Measurements from ENCODE around the gene RNF169.

RNF169 gene

GRCh38 chr11:74770456-74770855 is 21.8 kb downstream of the RNF169 start:
- no peak for DNase-seq

- DNase-seq, result no peak
Measured at GRCh38 chr11:74771139-74771538, 22.5 kb downstream of the RNF169 start.

GRCh38 chr11:74773476-74773875 is 24.8 kb downstream of the RNF169 start:
- DNase-seq, result peak; percentile 49

GRCh38 chr11:74775762-74776161 is 27.1 kb downstream of the RNF169 start:
- DNase-seq, result peak; percentile 53

- DNase-seq, result no peak
Measured at GRCh38 chr11:74776546-74776945, 27.9 kb downstream of the RNF169 start.

GRCh38 chr11:74777038-74777437 is 28.4 kb downstream of the RNF169 start:
- DNase-seq, result no peak

- no peak for DNase-seq
Measured at GRCh38 chr11:74777877-74778276, 29.2 kb downstream of the RNF169 start.

GRCh38 chr11:74778581-74778980 is 29.9 kb downstream of the RNF169 start:
- no peak for DNase-seq

- no peak for DNase-seq
Measured at GRCh38 chr11:74780248-74781005, 31.8 kb downstream of the RNF169 start.

GRCh38 chr11:74783241-74783871 is 34.7 kb downstream of the RNF169 start:
- peak; percentile 67 for DNase-seq

GRCh38 chr11:74784234-74784633 is 35.6 kb downstream of the RNF169 start:
- DNase-seq, result no peak

GRCh38 chr11:74784726-74785125 is 36.1 kb downstream of the RNF169 start:
- no peak for DNase-seq

- DNase-seq, result no peak
Measured at GRCh38 chr11:74786574-74786973, 37.9 kb downstream of the RNF169 start.

- no peak for DNase-seq
Measured at GRCh38 chr11:74791333-74792100, 42.9 kb downstream of the RNF169 start.

- no peak for DNase-seq
Measured at GRCh38 chr11:74806267-74806666, 57.6 kb downstream of the RNF169 start.

GRCh38 chr11:74809801-74810200 is 61.2 kb downstream of the RNF169 start:
- DNase-seq, result no peak

- DNase-seq, result no peak
Measured at GRCh38 chr11:74815966-74816365, 67.3 kb downstream of the RNF169 start.

- no peak for DNase-seq
Measured at GRCh38 chr11:74816664-74817063, 68.0 kb downstream of the RNF169 start.

GRCh38 chr11:74818283-74818946 is 69.8 kb downstream of the RNF169 start:
- no peak for DNase-seq

GRCh38 chr11:74819400-74819799 is 70.8 kb downstream of the RNF169 start:
- peak; percentile 62 for DNase-seq

GRCh38 chr11:74820763-74821162 is 72.1 kb downstream of the RNF169 start:
- peak; percentile 94 for DNase-seq

- DNase-seq, result peak; percentile 32
Measured at GRCh38 chr11:74822170-74822569, 73.5 kb downstream of the RNF169 start.
